Measurements from ENCODE around the gene CANX. TPM values are rescaled to one million over a fixed set of nuclear protein-coding genes. Genes with fewer than 3 reads are reported as not detected.
A peak's percentile ranks its signal among the peaks of the same experiment; 100 is the strongest.

CANX gene
- total and polyA plus RNA-seq, 9 of the 15 experiments (the other 6 are each of a cell fraction or from before 2014, with no cell fraction given): 155 to 893 (median 589) TPM

DNA sequence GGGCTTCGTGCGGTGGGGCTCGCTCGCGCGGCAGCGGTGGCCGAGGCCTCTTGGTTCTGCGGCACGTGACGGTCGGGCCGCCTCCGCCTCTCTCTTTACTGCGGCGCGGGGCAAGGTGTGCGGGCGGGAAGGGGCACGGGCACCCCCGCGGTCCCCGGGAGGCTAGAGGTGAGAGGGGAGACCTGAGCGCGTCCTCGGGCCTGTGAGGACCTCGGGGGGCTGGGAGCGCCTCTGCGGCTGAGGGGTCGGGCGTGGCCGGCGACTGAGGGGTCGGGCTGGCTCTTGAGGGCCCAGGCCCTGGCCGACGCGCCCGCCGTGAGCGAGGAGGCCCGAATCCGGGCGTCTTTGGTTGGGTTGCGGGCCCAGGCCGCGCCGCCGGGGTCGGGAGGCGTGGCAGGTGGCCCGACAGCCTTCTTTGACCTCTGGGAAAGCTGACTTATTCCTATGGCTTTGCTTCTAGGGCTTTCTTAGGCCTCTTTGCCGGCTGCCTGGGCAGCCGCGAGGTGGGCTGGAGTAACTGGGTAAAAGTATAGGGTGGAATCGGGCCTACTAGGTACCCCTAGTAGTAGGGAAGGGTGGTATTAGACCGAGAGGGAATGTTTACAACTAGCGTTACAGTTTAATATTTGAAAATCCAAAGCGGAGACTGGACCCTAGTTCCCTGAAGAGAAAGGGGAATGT, at the start of gene CANX (continued):
- TF ChIP-seq, protein P1, sequence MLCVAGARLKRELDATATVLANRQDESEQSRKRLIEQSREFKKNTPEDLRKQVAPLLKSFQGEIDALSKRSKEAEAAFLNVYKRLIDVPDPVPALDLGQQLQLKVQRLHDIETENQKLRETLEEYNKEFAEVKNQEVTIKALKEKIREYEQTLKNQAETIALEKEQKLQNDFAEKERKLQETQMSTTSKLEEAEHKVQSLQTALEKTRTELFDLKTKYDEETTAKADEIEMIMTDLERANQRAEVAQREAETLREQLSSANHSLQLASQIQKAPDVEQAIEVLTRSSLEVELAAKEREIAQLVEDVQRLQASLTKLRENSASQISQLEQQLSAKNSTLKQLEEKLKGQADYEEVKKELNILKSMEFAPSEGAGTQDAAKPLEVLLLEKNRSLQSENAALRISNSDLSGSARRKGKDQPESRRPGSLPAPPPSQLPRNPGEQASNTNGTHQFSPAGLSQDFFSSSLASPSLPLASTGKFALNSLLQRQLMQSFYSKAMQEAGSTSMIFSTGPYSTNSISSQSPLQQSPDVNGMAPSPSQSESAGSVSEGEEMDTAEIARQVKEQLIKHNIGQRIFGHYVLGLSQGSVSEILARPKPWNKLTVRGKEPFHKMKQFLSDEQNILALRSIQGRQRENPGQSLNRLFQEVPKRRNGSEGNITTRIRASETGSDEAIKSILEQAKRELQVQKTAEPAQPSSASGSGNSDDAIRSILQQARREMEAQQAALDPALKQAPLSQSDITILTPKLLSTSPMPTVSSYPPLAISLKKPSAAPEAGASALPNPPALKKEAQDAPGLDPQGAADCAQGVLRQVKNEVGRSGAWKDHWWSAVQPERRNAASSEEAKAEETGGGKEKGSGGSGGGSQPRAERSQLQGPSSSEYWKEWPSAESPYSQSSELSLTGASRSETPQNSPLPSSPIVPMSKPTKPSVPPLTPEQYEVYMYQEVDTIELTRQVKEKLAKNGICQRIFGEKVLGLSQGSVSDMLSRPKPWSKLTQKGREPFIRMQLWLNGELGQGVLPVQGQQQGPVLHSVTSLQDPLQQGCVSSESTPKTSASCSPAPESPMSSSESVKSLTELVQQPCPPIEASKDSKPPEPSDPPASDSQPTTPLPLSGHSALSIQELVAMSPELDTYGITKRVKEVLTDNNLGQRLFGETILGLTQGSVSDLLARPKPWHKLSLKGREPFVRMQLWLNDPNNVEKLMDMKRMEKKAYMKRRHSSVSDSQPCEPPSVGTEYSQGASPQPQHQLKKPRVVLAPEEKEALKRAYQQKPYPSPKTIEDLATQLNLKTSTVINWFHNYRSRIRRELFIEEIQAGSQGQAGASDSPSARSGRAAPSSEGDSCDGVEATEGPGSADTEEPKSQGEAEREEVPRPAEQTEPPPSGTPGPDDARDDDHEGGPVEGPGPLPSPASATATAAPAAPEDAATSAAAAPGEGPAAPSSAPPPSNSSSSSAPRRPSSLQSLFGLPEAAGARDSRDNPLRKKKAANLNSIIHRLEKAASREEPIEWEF (CRISPR knock-in tag; IDR thresholded peaks at IDR 0.05): no peak
- TF ChIP-seq ZNF280B (CRISPR knock-in tag; IDR thresholded peaks at IDR 0.05): no peak
- TF ChIP-seq ZFX (CRISPR knock-in tag; IDR thresholded peaks at IDR 0.05): peak; percentile 96
- no peak for TF ChIP-seq FOS (IDR thresholded peaks at IDR 0.05; ENCODE audit: extremely low read depth, insufficient read length)
- TF ChIP-seq KAT7 (CRISPR knock-in tag; IDR thresholded peaks at IDR 0.05; ENCODE audit: borderline replicate concordance): peak; percentile 52; the same call in 1 of the 2 replicates
- TF ChIP-seq ZC3H8 (IDR thresholded peaks at IDR 0.05): no peak
- TF ChIP-seq ARID3B (CRISPR knock-in tag; IDR thresholded peaks at IDR 0.05; ENCODE audit: borderline replicate concordance): no peak
- TF ChIP-seq, protein P2, sequence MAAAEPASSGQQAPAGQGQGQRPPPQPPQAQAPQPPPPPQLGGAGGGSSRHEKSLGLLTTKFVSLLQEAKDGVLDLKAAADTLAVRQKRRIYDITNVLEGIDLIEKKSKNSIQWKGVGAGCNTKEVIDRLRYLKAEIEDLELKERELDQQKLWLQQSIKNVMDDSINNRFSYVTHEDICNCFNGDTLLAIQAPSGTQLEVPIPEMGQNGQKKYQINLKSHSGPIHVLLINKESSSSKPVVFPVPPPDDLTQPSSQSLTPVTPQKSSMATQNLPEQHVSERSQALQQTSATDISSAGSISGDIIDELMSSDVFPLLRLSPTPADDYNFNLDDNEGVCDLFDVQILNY (CRISPR knock-in tag; IDR thresholded peaks at IDR 0.05): no peak
- TF ChIP-seq ZNF644 (tag; IDR thresholded peaks at IDR 0.05; ENCODE audit: low read depth): no peak
- TF ChIP-seq ZNF311 (CRISPR knock-in tag; IDR thresholded peaks at IDR 0.05): no peak
- TF ChIP-seq CREBBP (IDR thresholded peaks at IDR 0.05; ENCODE audit: low read depth, low read length): no peak
- 0 out of 2 replicates have a peak, but pooled peaks have one; percentile 17 for TF ChIP-seq ZNF76 (CRISPR knock-in tag; IDR thresholded peaks at IDR 0.05; ENCODE audit: borderline replicate concordance)
- no peak for TF ChIP-seq RBM17 (IDR thresholded peaks at IDR 0.05; ENCODE audit: borderline replicate concordance, low read depth, low read length)
- TF ChIP-seq ZNF133 (CRISPR knock-in tag; IDR thresholded peaks at IDR 0.05): no peak
- TF ChIP-seq, protein P3, sequence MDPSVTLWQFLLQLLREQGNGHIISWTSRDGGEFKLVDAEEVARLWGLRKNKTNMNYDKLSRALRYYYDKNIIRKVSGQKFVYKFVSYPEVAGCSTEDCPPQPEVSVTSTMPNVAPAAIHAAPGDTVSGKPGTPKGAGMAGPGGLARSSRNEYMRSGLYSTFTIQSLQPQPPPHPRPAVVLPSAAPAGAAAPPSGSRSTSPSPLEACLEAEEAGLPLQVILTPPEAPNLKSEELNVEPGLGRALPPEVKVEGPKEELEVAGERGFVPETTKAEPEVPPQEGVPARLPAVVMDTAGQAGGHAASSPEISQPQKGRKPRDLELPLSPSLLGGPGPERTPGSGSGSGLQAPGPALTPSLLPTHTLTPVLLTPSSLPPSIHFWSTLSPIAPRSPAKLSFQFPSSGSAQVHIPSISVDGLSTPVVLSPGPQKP (CRISPR knock-in tag; IDR thresholded peaks at IDR 0.05): no peak
- TF ChIP-seq TCF7L2 (IDR thresholded peaks at IDR 0.05; ENCODE audit: low read depth, low read length): no peak
- TF ChIP-seq SMARCB1 (IDR thresholded peaks at IDR 0.05; ENCODE audit: insufficient read length, low read depth): no peak
- TF ChIP-seq PHF20 (IDR thresholded peaks at IDR 0.05; ENCODE audit: partially characterized antibody): peak; percentile 44
